ENCODE measurements around the gene AMPD1.

Gene AMPD1

GRCh38 chr1:114638910-114639309 is 56.4 kb downstream of the AMPD1 start:
- DNase-seq (ENCODE audit: low read depth), result no peak

DNA sequence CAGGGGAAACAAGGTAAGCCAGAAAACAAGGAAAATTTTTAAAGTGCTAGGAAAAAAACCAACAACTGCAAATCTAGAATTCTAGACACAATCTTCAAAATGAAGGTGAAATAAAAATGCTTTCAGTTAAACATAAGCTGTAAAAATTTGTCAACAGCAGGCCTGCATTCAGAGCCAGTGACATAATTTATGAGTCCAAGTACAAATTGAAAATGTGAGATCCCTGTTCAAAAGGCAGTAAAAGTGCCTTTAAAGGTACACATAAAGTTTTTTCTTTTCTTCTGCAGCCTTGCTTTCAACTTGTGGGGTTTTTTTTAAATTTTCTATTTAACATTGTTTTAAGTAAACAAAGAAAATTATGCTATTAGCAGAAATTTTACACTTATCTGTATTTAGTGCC is 62.9 kb downstream of the AMPD1 start:
- DNase-seq (ENCODE audit: low read depth), result no peak

GRCh38 chr1:114627107-114627506 is 68.2 kb downstream of the AMPD1 start:
- DNase-seq (ENCODE audit: low read depth), result no peak

DNA sequence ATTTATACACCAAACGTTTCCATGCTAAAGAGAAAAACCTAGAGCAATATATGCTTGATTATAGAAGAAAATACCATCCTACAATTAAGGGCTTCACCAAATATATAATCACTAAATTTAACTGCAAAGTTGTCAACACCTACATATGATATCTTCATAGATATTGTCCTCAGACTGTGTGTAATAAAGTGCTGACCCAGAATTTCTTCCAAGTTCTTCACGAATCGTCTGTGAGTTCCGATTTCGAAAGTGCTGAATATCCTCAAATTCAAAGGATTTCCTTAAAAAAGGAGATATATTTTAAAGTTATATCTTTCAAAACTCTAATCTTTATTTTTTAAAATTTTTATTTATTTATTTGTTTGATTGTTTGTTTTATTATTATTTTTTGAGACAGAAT is 72.0 kb downstream of the AMPD1 start:
- no peak for DNase-seq (ENCODE audit: low read depth)
